Mucosa of gallbladder (tissue), 1 donor: ENCODE results near the gene GCC2. TPM values are rescaled to one million over a fixed set of nuclear protein-coding genes. Genes with fewer than 3 reads are reported as not detected.
A peak's percentile ranks its signal among the peaks of the same experiment; 100 is the strongest.
"Not testable (repeated sequence)": the region's sequence is repeated elsewhere in the genome, so short reads cannot be mapped to it uniquely, and the experiment has no call there.

Source experiments
- DNase-seq: peaks from one replicate; pipeline ENCODE4 v3.0.0-alpha.2; 2020; ENCODE audit warnings: low spot score
- total RNA-seq: library from RNA; stranded (reverse); gene quantifications from one replicate; pipeline ENCODE4 v1.2.1, GENCODE V29; 2021
- donor health status: DM: no; HTN: no; CAD: no.

The GCC2 gene
- 85.7 TPM for total RNA-seq

GRCh38 chr2:108448678-108449409 is at the start of gene GCC2:
GCC2 (plus strand) TSS chr2:108449206; CDS start chr2:108449275, 69 bp downstream.
- DNase-seq: peak; percentile 97

GRCh38 chr2:108399479-108399878 is 49.5 kb upstream of the GCC2 start:
- DNase-seq: no peak

- no peak for DNase-seq
These were observed 47.2 kb upstream of the GCC2 start for GRCh38 chr2:108401800-108402199.

GRCh38 chr2:108403494-108403893 is 45.5 kb upstream of the GCC2 start:
- peak; percentile 37 for DNase-seq

- no peak for DNase-seq
These were observed 44.1 kb upstream of the GCC2 start for GRCh38 chr2:108404784-108405397.

GRCh38 chr2:108407864-108408729 is 40.9 kb upstream of the GCC2 start:
- no peak for DNase-seq

- DNase-seq: no peak
These were observed 39.2 kb upstream of the GCC2 start for GRCh38 chr2:108409768-108410167.

- no peak for DNase-seq
These were observed 35.9 kb upstream of the GCC2 start for GRCh38 chr2:108412995-108413710.

- DNase-seq: no peak
These were observed 35.3 kb upstream of the GCC2 start for GRCh38 chr2:108413711-108414095.

- no peak for DNase-seq
These were observed 34.6 kb upstream of the GCC2 start for GRCh38 chr2:108414256-108414876.

- no peak for DNase-seq
These were observed 34.1 kb upstream of the GCC2 start for GRCh38 chr2:108414945-108415344.

- no peak for DNase-seq
These were observed 31.8 kb upstream of the GCC2 start for GRCh38 chr2:108417254-108417653.

GRCh38 chr2:108418416-108418815 is 30.6 kb upstream of the GCC2 start:
- no peak for DNase-seq

GRCh38 chr2:108423067-108423466 is 25.9 kb upstream of the GCC2 start:
- no peak for DNase-seq

- DNase-seq: peak; percentile 54
These were observed 25.3 kb upstream of the GCC2 start for GRCh38 chr2:108423502-108424251.

- no peak for DNase-seq
These were observed 20.6 kb upstream of the GCC2 start for GRCh38 chr2:108428286-108429009.

- DNase-seq: not testable (repeated sequence)
These were observed 13.4 kb upstream of the GCC2 start for GRCh38 chr2:108435578-108435977.

GRCh38 chr2:108436976-108437375 is 12.0 kb upstream of the GCC2 start:
- DNase-seq: no peak

GRCh38 chr2:108441712-108442111 is 7.3 kb upstream of the GCC2 start:
- no peak for DNase-seq
